HepG2 (cell line): Measurements from ENCODE around the gene RGS13. TPM values are rescaled to one million over a fixed set of nuclear protein-coding genes. Genes with fewer than 3 reads are reported as not detected.

Experiments used
- ATAC-seq: fragments of 200-7000 bp; cut with Tn5 transposase; 3 replicates; pipeline ENCODE4 v1.9.1; 2020; ENCODE audit warnings: mild to moderate bottlenecking, moderate library complexity
- BruUV-seq: library from RNA; stranded (reverse); fragments of 400-500 nt; replicated peaks from 2 replicates; lab custom pipeline; 2021; lab: Mats Ljungman, UMichigan
- CTCF ChIA-PET: fragments of 300-600 bp; formaldehyde crosslinking; extraction: SDS; loops from one replicate; lab custom pipeline; 2021; ENCODE audit warnings: low total read pairs, inconsistent platforms, low intra/inter-chr PET ratio; lab: Yijun Ruan, JAX
- POLR2A ChIA-PET: fragments of 350-600 bp; sonication (Branson Sonifier 250); formaldehyde crosslinking; loops from one replicate; lab custom pipeline; 2020; ENCODE audit warnings: antibody characterized with exemption, inconsistent platforms; lab: Yijun Ruan, JAX
- DNase-seq: peaks from one replicate; pipeline ENCODE4 v3.0.0-alpha.2; 2015; ENCODE audit warnings: low spot score
- FAIRE-seq: peaks from 3 replicates; lab custom pipeline; 2011; peaks lifted over from hg19 to GRCh38; lab: Jason Lieb, UNC
- H2AFZ ChIP-seq: one replicate; pipeline ENCODE4 v1.6.1; 2011; ENCODE audit warnings: low read length, inconsistent platforms
- H3K27ac ChIP-seq: fragments of 300-600 bp; 3 replicates; pipeline ENCODE4 v1.8.0; 2011; ENCODE audit warnings: mixed run types, mild to moderate bottlenecking, mixed read lengths, low read length, inconsistent platforms; ENCODE audit not compliant: insufficient read depth; ENCODE audit errors: extremely low read length
- H3K27me3 ChIP-seq, 2 experiments: fragments of 200-600 bp in 1 of 2; 2 replicates in 1 of 2; 3 replicates in 1 of 2; pipeline versions ENCODE4 v1.6.0 to v1.8.0; 2011; ENCODE audit warnings: low read length in 2 of 2, mild to moderate bottlenecking in 2 of 2, moderate library complexity in 2 of 2, inconsistent platforms in 1 of 2; ENCODE audit not compliant: insufficient read depth in 2 of 2, control insufficient read depth in 1 of 2
- H3K36me3 ChIP-seq, 2 experiments: fragments of 200-600 bp in 1 of 2; replicated peaks in 1 of 2; 2 replicates in 1 of 2; 3 replicates in 1 of 2; pipeline versions ENCODE4 v1.5.1 to v1.8.0; 2011; ENCODE audit warnings: low read length in 2 of 2, inconsistent platforms in 1 of 2; ENCODE audit not compliant: insufficient read depth in 2 of 2, control insufficient read depth in 1 of 2
- H3K4me1 ChIP-seq: 2 replicates; pipeline ENCODE4 v1.5.1; 2012; ENCODE audit warnings: low read length, inconsistent platforms; ENCODE audit not compliant: insufficient read depth
- H3K4me2 ChIP-seq: 2 replicates; pipeline ENCODE4 v1.6.0; 2011; ENCODE audit warnings: low read depth, low read length, inconsistent platforms
- H3K4me3 ChIP-seq, 3 experiments: fragments of 200-600 bp in 1 of 3; sonication (generic), shearing (Covaris generic) in 1 of 3; replicated peaks in 1 of 3; 2 replicates each; pipeline ENCODE4 v1.5.1; 2011 to 2016; ENCODE audit warnings: low read length in 3 of 3, inconsistent platforms in 2 of 3, low read depth in 2 of 3, mild to moderate bottlenecking in 2 of 3, control low read depth in 1 of 3, mixed read lengths in 1 of 3; ENCODE audit not compliant: insufficient read depth in 1 of 3
- H3K79me2 ChIP-seq: one replicate; pipeline ENCODE4 v1.6.1; 2011; ENCODE audit warnings: low read length, inconsistent platforms; ENCODE audit not compliant: insufficient read depth
- H3K9ac ChIP-seq: 2 replicates; pipeline ENCODE4 v1.6.0; 2011; ENCODE audit warnings: mild to moderate bottlenecking, low read depth, low read length, inconsistent platforms; ENCODE audit not compliant: insufficient read depth
- H3K9me3 ChIP-seq: 2 replicates; pipeline ENCODE4 v1.5.1; 2012; ENCODE audit warnings: mild to moderate bottlenecking, low read length
- H4K20me1 ChIP-seq: 2 replicates; pipeline ENCODE4 v1.6.0; 2011; ENCODE audit warnings: inconsistent platforms, mild to moderate bottlenecking, low read length, moderate library complexity; ENCODE audit not compliant: insufficient read depth
- FIP1L1 ChIP-seq: fragments of 200-400 bp; formaldehyde crosslinking; IDR thresholded peaks from 2 replicates; pipeline ENCODE4 v1.6.1; 2018; ENCODE audit warnings: low read depth, mild to moderate bottlenecking, low read length, moderate library complexity, borderline replicate concordance; ENCODE audit not compliant: insufficient read depth
- HOXA5 ChIP-seq: sonication (generic); formaldehyde crosslinking; IDR thresholded peaks from 2 replicates; pipeline ENCODE4 v1.4.0; 2020; ENCODE audit warnings: missing genetic modification reagents
- HOXA7 ChIP-seq: sonication (generic); formaldehyde crosslinking; IDR thresholded peaks from 2 replicates; pipeline ENCODE4 v1.8.1; 2022; ENCODE audit warnings: mild to moderate bottlenecking, missing genetic modification reagents, moderate library complexity
- POGZ ChIP-seq: sonication (generic); formaldehyde crosslinking; IDR thresholded peaks from 2 replicates; pipeline ENCODE4 v1.4.0; 2020; ENCODE audit warnings: mild to moderate bottlenecking, missing genetic modification reagents
- POLR2A ChIP-seq, 2 experiments: IDR thresholded peaks; 2 replicates each; pipeline ENCODE4 v1.6.1; 2011; ENCODE audit warnings: low read depth in 2 of 2, low read length in 2 of 2, mild to moderate bottlenecking in 1 of 2, moderate library complexity in 1 of 2; ENCODE audit not compliant: insufficient read depth in 1 of 2
- STAT6 ChIP-seq: sonication (generic); formaldehyde crosslinking; IDR thresholded peaks from 2 replicates; pipeline ENCODE4 v1.4.0; 2020; ENCODE audit warnings: missing genetic modification reagents, mild to moderate bottlenecking, borderline replicate concordance
- ZMYM4 ChIP-seq: sonication (generic); formaldehyde crosslinking; IDR thresholded peaks from 2 replicates; pipeline ENCODE4 v1.8.1; 2023; ENCODE audit warnings: mild to moderate bottlenecking, missing genetic modification reagents
- ZNF263 ChIP-seq: sonication (generic); formaldehyde crosslinking; IDR thresholded peaks from 2 replicates; pipeline ENCODE4 v1.4.0; 2020; ENCODE audit warnings: missing genetic modification reagents
- ZNF510 ChIP-seq: sonication (generic); formaldehyde crosslinking; IDR thresholded peaks from 2 replicates; pipeline ENCODE4 v1.4.0; 2020; ENCODE audit warnings: low read depth, mild to moderate bottlenecking, missing genetic modification reagents
- ZNF644 ChIP-seq: IDR thresholded peaks from 2 replicates; pipeline ENCODE4 v1.6.1; 2016; ENCODE audit warnings: low read depth
- WGBS: methylation state at CpG from one replicate; pipeline ENCODE4 v1.1.6; 2017; ENCODE audit warnings: low lambda C conversion rate; 5-methylcytosine and 5-hydroxymethylcytosine counted together
- in situ Hi-C: cut with HindIII; loops from 2 replicates; pipeline ENCODE4 v1.10.0; 2017; ENCODE audit warnings: low pct_unique_long_range_greater_than_20kb; ENCODE audit not compliant: extremely low pct_ligation_motif_present
- intact Hi-C: fragments of 100-400 bp; cut with micrococcal nuclease; formaldehyde crosslinking; loops from one replicate; pipeline ENCODE4 v1.10.0; 2022; ENCODE audit not compliant: unreplicated experiment
- polyA plus RNA-seq, 8 experiments: library from polyadenylated mRNA; depleted of rRNA in 3 of 8; stranded (reverse) in 7 of 8; unstranded in 1 of 8; fragments of >200 nt; fragmentation: Illumina TruSeq in 4 of 8; extraction: Trizol in 4 of 8; gene quantifications; 2 replicates each; pipeline versions ENCODE4 v1.2.1 to v1.2.3, GENCODE V29; 2011 to 2016; ENCODE audit warnings: low read depth in 4 of 8, missing spikeins in 1 of 8, mixed read lengths in 1 of 8; ENCODE audit not compliant: insufficient read depth in 1 of 8
- total RNA-seq, 5 experiments: library from RNA; depleted of rRNA; stranded (reverse); fragments of >200 nt; fragmentation: Illumina TruSeq; extraction: Trizol; gene quantifications; 2 replicates each; pipeline ENCODE4 v1.2.3, GENCODE V29; 2016; ENCODE audit warnings: low read depth in 1 of 5
- TF ChIP-seq, protein P1 (sequence below), 2 experiments: sonication (generic) in 1 of 2; formaldehyde crosslinking in 1 of 2; IDR thresholded peaks; 2 replicates each; pipeline versions ENCODE4 v1.5.1 to v1.6.1; 2011 to 2020; ENCODE audit warnings: borderline replicate concordance in 1 of 2, low read depth in 1 of 2, low read length in 1 of 2, mild to moderate bottlenecking in 1 of 2, missing genetic modification reagents in 1 of 2, moderate library complexity in 1 of 2

The RGS13 gene
- total and polyA plus RNA-seq, 2 of the 13 experiments (the other 11 are each of a cell fraction or from before 2014, with no cell fraction given): not detected

GRCh38 chr1:192705510-192705909, 69.6 kb downstream of the RGS13 start:
- Histone ChIP-seq H3K9ac (no peak overlapping the region), H3K4me2 (no peak overlapping the region), H3K36me3 (no peaks in the 10 kb centered on the region), H3K9me3 (no peaks in the 10 kb centered on the region), H3K27me3 (no peaks in the 10 kb centered on the region), H3K4me3 (no peak overlapping the region; a peak in 1 of 6 replicates), H3K4me1 (peaks cover 98% of the 10 kb centered on the region), H2AFZ (no peak overlapping the region), H4K20me1 (no peaks in the 10 kb centered on the region), H3K79me2 (no peaks in the 10 kb centered on the region), H3K27ac (no peak overlapping the region)
- ATAC-seq: no peak
- FAIRE-seq: no peak
- TF ChIP-seq FIP1L1 (no peak), HOXA7 (CRISPR knock-in tag) (no peak), POLR2A (IDR thresholded peaks at IDR 0.05; ENCODE audit: insufficient read depth in 1 of 2, low read depth in 2 of 2, low read length in 2 of 2) (no peak), POGZ (CRISPR knock-in tag) (0 out of 2 replicates have a peak, but pooled peaks have one; percentile 21), HOXA5 (CRISPR knock-in tag) (no peak), STAT6 (no peak), ZMYM4 (peak; percentile 38; the same call in 1 of the 2 replicates), ZNF644 (peak; percentile 53; the same call in 1 of the 2 replicates), ZNF510 (no peak), ZNF263 (CRISPR knock-in tag) (peak; percentile 57; the same call in 1 of the 2 replicates)
- TF ChIP-seq, protein P1, sequence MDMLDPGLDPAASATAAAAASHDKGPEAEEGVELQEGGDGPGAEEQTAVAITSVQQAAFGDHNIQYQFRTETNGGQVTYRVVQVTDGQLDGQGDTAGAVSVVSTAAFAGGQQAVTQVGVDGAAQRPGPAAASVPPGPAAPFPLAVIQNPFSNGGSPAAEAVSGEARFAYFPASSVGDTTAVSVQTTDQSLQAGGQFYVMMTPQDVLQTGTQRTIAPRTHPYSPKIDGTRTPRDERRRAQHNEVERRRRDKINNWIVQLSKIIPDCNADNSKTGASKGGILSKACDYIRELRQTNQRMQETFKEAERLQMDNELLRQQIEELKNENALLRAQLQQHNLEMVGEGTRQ (IDR thresholded peaks at IDR 0.05; ENCODE audit: low read depth, low read length): no peak
- TF ChIP-seq, protein P1 (CRISPR knock-in tag; IDR thresholded peaks at IDR 0.05; ENCODE audit: borderline replicate concordance): no peak
- ChIA-PET POLR2A (no interaction called here), CTCF (no interaction called here)
- in situ Hi-C loops: no loop called here
- DNase-seq: no peak
- 98% methylated on average over 2 of the region's 2 CpGs for WGBS
- no TSS peak for BruUV-seq
- intact Hi-C loops: loop anchor here (5.0 kb wide), 1 partner anchor 417 kb away; the partner anchor contains the start of gene CDC73
